ENCODE data around the gene BGLAP. TPM values are rescaled to one million over a fixed set of nuclear protein-coding genes. Genes with fewer than 3 reads are reported as not detected.

BGLAP gene
- polyA plus RNA-seq, 1 donor (not counting 4 experiments of a cell fraction or from before 2014, with no cell fraction given): 0.12 TPM

DNA sequence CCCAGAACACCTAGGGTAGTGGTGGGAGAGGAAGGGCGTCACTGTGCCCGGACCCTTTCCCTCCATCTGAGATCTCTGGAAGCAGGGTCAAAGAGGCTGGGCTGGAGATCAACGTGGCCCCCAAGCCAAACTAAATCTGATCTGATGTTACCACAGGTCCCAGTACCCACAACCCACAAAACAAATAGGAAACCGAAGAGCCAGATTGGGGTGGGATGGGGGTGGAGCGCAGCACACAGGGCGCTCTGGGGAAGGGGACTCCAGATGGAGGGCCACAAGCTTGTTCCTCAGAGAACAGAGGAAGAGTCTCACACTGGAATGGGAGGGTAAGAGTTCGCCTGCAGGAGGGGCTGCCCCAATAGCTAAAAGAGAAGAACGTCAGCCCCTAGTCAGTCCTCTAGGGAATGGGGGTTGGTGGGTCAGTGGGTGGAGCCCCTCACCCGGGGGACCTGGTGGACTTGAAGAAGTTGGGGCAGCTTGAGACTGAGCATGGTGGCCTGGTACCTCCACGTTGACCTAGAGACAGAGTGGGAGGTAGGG, 4.3 kb downstream of the BGLAP start:
- Histone ChIP-seq H3K79me2 (ENCODE audit: control insufficient read depth, insufficient read depth, low read length) (no peaks in the 10 kb centered on the region), H2AFZ (ENCODE audit: control insufficient read depth, low read length) (no peak overlapping the region), H3K4me3 (ENCODE audit: control insufficient read depth in 2 of 3, extremely low read depth in 1 of 3, insufficient read depth in 2 of 3, low read depth in 1 of 3, low read length in 3 of 3) (no peak overlapping the region), H3K27ac (ENCODE audit: control insufficient read depth, insufficient read depth, low read length) (no peak overlapping the region), H3K9me1 (ENCODE audit: control insufficient read depth, extremely low read depth, insufficient read depth, low read length) (no peaks in the 10 kb centered on the region), H3K36me3 (ENCODE audit: control insufficient read depth in 2 of 2, extremely low read depth in 1 of 2, insufficient read depth in 2 of 2, low read length in 2 of 2) (peaks cover 14 to 17% of the 10 kb centered on the region in 2 experiments), H4K20me1 (ENCODE audit: control insufficient read depth, extremely low read depth, insufficient read depth, low read length) (no peaks in the 10 kb centered on the region), H3K27me3 (ENCODE audit: control insufficient read depth, extremely low read depth, insufficient read depth, low read length) (peaks cover 13% of the 10 kb centered on the region), H3K4me1 (ENCODE audit: control insufficient read depth, extremely low read depth, insufficient read depth, low read length) (peaks cover 32% of the 10 kb centered on the region), H3K9ac (ENCODE audit: control insufficient read depth, extremely low read depth, insufficient read depth, low read length) (no peak overlapping the region), H3K9me3 (ENCODE audit: control insufficient read depth, low read depth, low read length) (no peaks in the 10 kb centered on the region), H3K4me2 (ENCODE audit: control insufficient read depth, extremely low read depth, insufficient read depth, low read depth, low read length) (no peak overlapping the region)
- TF ChIP-seq EZH2 (IDR thresholded peaks at IDR 0.05; ENCODE audit: low read length): no peak
- TF ChIP-seq, protein P1, sequence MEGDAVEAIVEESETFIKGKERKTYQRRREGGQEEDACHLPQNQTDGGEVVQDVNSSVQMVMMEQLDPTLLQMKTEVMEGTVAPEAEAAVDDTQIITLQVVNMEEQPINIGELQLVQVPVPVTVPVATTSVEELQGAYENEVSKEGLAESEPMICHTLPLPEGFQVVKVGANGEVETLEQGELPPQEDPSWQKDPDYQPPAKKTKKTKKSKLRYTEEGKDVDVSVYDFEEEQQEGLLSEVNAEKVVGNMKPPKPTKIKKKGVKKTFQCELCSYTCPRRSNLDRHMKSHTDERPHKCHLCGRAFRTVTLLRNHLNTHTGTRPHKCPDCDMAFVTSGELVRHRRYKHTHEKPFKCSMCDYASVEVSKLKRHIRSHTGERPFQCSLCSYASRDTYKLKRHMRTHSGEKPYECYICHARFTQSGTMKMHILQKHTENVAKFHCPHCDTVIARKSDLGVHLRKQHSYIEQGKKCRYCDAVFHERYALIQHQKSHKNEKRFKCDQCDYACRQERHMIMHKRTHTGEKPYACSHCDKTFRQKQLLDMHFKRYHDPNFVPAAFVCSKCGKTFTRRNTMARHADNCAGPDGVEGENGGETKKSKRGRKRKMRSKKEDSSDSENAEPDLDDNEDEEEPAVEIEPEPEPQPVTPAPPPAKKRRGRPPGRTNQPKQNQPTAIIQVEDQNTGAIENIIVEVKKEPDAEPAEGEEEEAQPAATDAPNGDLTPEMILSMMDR (optimal IDR thresholded peaks at IDR 0.05 in 1 of 3, IDR thresholded peaks at IDR 0.05 in 1 of 3, conservative IDR thresholded peaks at IDR 0.05 in 1 of 3; ENCODE audit: extremely low read depth in 1 of 3, insufficient read depth in 2 of 3, low read length in 3 of 3): no peak
- DNase-seq (ENCODE audit: low read depth, low spot score): no peak
- dilution Hi-C loops (cut with MboI; ENCODE audit: extremely low pct_ligation_motif_present, low sequenced_read_pairs): no loop called here
- no peak for FAIRE-seq

DNA sequence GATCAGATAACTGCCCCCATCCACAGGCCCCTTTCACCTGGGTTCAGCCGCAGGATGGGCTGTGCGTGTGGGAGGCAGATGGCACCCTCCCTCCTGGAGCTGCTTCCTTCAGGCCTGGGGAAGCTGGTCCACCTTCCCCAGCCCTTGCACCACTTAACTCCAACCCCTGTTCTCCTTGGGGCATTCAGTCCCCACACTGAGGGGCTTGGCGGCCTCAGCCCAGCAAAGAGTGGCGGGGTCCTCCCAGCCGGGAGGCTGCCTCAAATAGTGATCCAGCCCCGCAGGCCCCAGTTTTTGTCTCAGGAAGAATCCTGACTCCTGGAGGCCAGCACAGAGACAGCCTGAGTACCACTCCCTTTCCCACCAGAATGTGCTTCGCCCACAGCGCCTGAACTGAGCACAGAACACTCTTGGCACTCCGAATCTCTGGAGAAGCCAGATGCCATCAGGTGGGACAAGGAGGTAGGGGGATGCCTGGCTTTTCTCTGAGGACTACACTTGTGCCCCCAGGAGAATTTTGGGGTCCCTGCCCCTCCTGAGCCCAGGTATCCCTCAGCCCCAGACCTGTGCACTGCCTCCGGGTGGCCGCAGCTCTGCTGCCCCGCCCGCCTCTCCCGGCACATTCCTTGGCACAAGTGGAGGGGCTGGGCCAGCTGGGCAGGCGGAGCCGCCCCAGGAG, 4.9 kb downstream of the BGLAP start:
- peaks cover 27% of the 10 kb centered on the region for H3K4me1 ChIP-seq (ENCODE audit: control insufficient read depth, extremely low read depth, insufficient read depth, low read length)
- H3K9ac ChIP-seq (ENCODE audit: control insufficient read depth, extremely low read depth, insufficient read depth, low read length): no peak overlapping the region
- H3K4me3 ChIP-seq (ENCODE audit: control insufficient read depth in 2 of 3, extremely low read depth in 1 of 3, insufficient read depth in 2 of 3, low read depth in 1 of 3, low read length in 3 of 3): no peak overlapping the region
- DNase-seq (ENCODE audit: low read depth, low spot score) (no peak), FAIRE-seq (peak; percentile 32)
- H3K36me3 ChIP-seq (ENCODE audit: control insufficient read depth in 2 of 2, extremely low read depth in 1 of 2, insufficient read depth in 2 of 2, low read length in 2 of 2): peaks cover 14 to 23% of the 10 kb centered on the region in 2 experiments
- TF ChIP-seq, protein P1 (optimal IDR thresholded peaks at IDR 0.05 in 1 of 3, IDR thresholded peaks at IDR 0.05 in 1 of 3, conservative IDR thresholded peaks at IDR 0.05 in 1 of 3; ENCODE audit: extremely low read depth in 1 of 3, insufficient read depth in 2 of 3, low read length in 3 of 3): no peak
- TF ChIP-seq EZH2 (IDR thresholded peaks at IDR 0.05; ENCODE audit: low read length): no peak
- H2AFZ ChIP-seq (ENCODE audit: control insufficient read depth, low read length): no peak overlapping the region
- H4K20me1 ChIP-seq (ENCODE audit: control insufficient read depth, extremely low read depth, insufficient read depth, low read length): no peaks in the 10 kb centered on the region
- H3K4me2 ChIP-seq (ENCODE audit: control insufficient read depth, extremely low read depth, insufficient read depth, low read depth, low read length): peak overlapping the region; percentile 41
- no peaks in the 10 kb centered on the region for H3K9me3 ChIP-seq (ENCODE audit: control insufficient read depth, low read depth, low read length)
- no peaks in the 10 kb centered on the region for H3K9me1 ChIP-seq (ENCODE audit: control insufficient read depth, extremely low read depth, insufficient read depth, low read length)
- no peak overlapping the region for H3K27ac ChIP-seq (ENCODE audit: control insufficient read depth, insufficient read depth, low read length)
- dilution Hi-C loops (cut with MboI; ENCODE audit: extremely low pct_ligation_motif_present, low sequenced_read_pairs): no loop called here
- peaks cover 13% of the 10 kb centered on the region for H3K27me3 ChIP-seq (ENCODE audit: control insufficient read depth, extremely low read depth, insufficient read depth, low read length)
- no peaks in the 10 kb centered on the region for H3K79me2 ChIP-seq (ENCODE audit: control insufficient read depth, insufficient read depth, low read length)

Data from keratinocyte (primary cell).